ENCODE data around the gene ANKS6.

GRCh38 chr9:98790134-98790841, 6.1 kb downstream of the ANKS6 start:
- TF ChIP-seq CTCF (conservative IDR thresholded peaks at IDR 0.05; ENCODE audit: low read depth in 2 of 2) (no peak), ZNF462 (CRISPR knock-in tag; IDR thresholded peaks at IDR 0.05) (no peak), CREB1 (CRISPR knock-in tag; IDR thresholded peaks at IDR 0.05; ENCODE audit: low read depth) (no peak), POLR2AphosphoS5 (IDR thresholded peaks at IDR 0.05; ENCODE audit: low read depth) (no peak), EZH2 (IDR thresholded peaks at IDR 0.05; ENCODE audit: low read depth, unreplicated experiment) (no peak), NANOG (IDR thresholded peaks at IDR 0.05; ENCODE audit: borderline replicate concordance) (no peak), REST (IDR thresholded peaks at IDR 0.05; ENCODE audit: unreplicated experiment) (no peak), EZH2phosphoT487 (IDR thresholded peaks at IDR 0.05; ENCODE audit: unreplicated experiment) (no peak), STAT1 (IDR thresholded peaks at IDR 0.05; ENCODE audit: unreplicated experiment) (no peak), JUNB (IDR thresholded peaks at IDR 0.05; ENCODE audit: unreplicated experiment) (no peak), ZNF114 (CRISPR knock-in tag; IDR thresholded peaks at IDR 0.05) (no peak)
